ENCODE measurements around the gene PARD6A. TPM values are rescaled to one million over a fixed set of nuclear protein-coding genes. Genes with fewer than 3 reads are reported as not detected.

Gene PARD6A
- total and polyA plus RNA-seq, 2 experiments from 2014 or later: 0.71 to 1.1 TPM

GRCh38 chr16:67665598-67665997, 4.8 kb downstream of the PARD6A start:
- DNase-seq (ENCODE audit: low read depth in 1 of 2, low spot score in 1 of 2): no peak
- Histone ChIP-seq H3K36me3 (no peaks in the 10 kb centered on the region), H3K27ac (no peak overlapping the region), H3K27me3 (peaks cover 32% of the 10 kb centered on the region), H3K4me1 (ENCODE audit: low read depth) (no peaks in the 10 kb centered on the region), H3K4me3 (no peak overlapping the region), H3K9me3 (ENCODE audit: low read depth) (no peaks in the 10 kb centered on the region)
- TF ChIP-seq, protein P1, sequence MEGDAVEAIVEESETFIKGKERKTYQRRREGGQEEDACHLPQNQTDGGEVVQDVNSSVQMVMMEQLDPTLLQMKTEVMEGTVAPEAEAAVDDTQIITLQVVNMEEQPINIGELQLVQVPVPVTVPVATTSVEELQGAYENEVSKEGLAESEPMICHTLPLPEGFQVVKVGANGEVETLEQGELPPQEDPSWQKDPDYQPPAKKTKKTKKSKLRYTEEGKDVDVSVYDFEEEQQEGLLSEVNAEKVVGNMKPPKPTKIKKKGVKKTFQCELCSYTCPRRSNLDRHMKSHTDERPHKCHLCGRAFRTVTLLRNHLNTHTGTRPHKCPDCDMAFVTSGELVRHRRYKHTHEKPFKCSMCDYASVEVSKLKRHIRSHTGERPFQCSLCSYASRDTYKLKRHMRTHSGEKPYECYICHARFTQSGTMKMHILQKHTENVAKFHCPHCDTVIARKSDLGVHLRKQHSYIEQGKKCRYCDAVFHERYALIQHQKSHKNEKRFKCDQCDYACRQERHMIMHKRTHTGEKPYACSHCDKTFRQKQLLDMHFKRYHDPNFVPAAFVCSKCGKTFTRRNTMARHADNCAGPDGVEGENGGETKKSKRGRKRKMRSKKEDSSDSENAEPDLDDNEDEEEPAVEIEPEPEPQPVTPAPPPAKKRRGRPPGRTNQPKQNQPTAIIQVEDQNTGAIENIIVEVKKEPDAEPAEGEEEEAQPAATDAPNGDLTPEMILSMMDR (IDR thresholded peaks at IDR 0.05; ENCODE audit: low read depth, low read length): no peak

DNA sequence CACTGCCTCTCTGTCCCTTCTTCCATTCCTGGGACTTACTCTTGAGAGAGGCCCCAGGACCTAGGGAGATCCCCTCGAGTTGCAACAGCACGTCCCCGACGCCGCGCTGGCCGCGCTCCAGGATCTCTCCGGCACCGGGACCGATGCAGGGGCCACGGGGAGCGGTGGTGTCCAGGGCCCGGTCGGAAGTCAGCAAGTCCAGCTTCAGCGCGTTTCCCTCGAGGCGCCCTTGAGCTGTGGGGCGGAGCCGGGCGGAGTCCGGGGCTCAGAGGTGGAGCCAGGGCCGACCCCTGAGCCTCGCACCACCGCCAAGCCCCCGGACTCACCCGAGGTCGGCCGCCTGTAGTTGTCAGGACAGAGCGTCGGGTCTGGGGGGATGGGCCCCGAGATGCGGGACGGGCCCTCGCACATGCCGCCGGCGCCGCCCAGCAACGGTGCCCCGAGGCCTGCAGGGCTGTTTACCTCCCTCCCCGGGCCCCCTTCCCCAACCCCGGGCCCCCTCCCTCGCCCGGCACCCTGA, 5.3 kb downstream of the PARD6A start:
- H3K27me3 ChIP-seq: peaks cover 37% of the 10 kb centered on the region
- no peaks in the 10 kb centered on the region for H3K9me3 ChIP-seq (ENCODE audit: low read depth)
- no peaks in the 10 kb centered on the region for H3K4me1 ChIP-seq (ENCODE audit: low read depth)
- H3K27ac ChIP-seq: no peak overlapping the region
- peak; percentile 51 to 54 for DNase-seq (ENCODE audit: low read depth in 1 of 2, low spot score in 1 of 2)
- peak overlapping the region; percentile 88 for H3K4me3 ChIP-seq
- no peaks in the 10 kb centered on the region for H3K36me3 ChIP-seq
- TF ChIP-seq, protein P1 (IDR thresholded peaks at IDR 0.05; ENCODE audit: low read depth, low read length): no peak

- peak; percentile 82 to 91 for DNase-seq (ENCODE audit: low read depth in 1 of 2, low spot score in 1 of 2)
- TF ChIP-seq, protein P1 (IDR thresholded peaks at IDR 0.05; ENCODE audit: low read depth, low read length): no peak
- no peaks in the 10 kb centered on the region for H3K36me3 ChIP-seq
- no peaks in the 10 kb centered on the region for H3K9me3 ChIP-seq (ENCODE audit: low read depth)
- H3K4me3 ChIP-seq: peak within 1 kb of the TSS; percentile 88
- H3K27ac ChIP-seq: no peak within 1 kb of the TSS
- no peaks in the 10 kb centered on the region for H3K4me1 ChIP-seq (ENCODE audit: low read depth)
- peaks cover 36% of the 10 kb centered on the region for H3K27me3 ChIP-seq
Observed at GRCh38 chr16:67666559-67667452, 6.0 kb downstream of the PARD6A start, which contains the start of the genes C16orf86 and ENKD1. Gene C16orf86, plus strand, starts transcription at chr16:67666814. Its CDS starts 157 bp downstream, at chr16:67666971. Gene ENKD1, minus strand, starts transcription at chr16:67666750. Its CDS starts 308 bp downstream, at chr16:67666442.

DNA sequence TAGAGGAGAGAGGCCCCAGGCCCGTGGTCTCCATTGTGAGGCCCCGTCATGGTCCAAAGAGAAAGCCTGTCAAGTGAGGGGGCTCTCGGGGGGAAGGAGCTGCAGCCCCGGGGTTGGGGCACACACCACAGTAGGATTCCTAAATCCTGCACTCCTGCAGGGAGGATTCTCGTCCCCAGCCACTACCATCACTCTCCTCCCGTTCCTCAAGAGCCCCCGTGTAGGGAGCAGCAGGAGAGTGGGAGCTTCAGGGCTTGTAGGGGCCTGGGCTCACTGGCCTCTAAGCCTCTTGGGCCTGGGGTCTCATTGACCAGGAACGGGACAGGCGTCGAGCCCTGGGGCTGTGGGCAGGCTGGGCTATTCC, 6.7 kb downstream of the PARD6A start:
- Histone ChIP-seq H3K4me1 (ENCODE audit: low read depth) (no peaks in the 10 kb centered on the region), H3K4me3 (no peak overlapping the region)

GRCh38 chr16:67667817-67668494, 7.2 kb downstream of the PARD6A start:
- TF ChIP-seq, protein P1 (IDR thresholded peaks at IDR 0.05; ENCODE audit: low read depth, low read length): peak; percentile 95
- peak; percentile 85 to 94 for DNase-seq (ENCODE audit: low read depth in 1 of 2, low spot score in 1 of 2)
- no peaks in the 10 kb centered on the region for H3K36me3 ChIP-seq
- no peak overlapping the region for H3K27ac ChIP-seq
- peaks cover 33% of the 10 kb centered on the region for H3K27me3 ChIP-seq
- no peak overlapping the region for H3K4me3 ChIP-seq
- no peaks in the 10 kb centered on the region for H3K4me1 ChIP-seq (ENCODE audit: low read depth)
- H3K9me3 ChIP-seq (ENCODE audit: low read depth): no peaks in the 10 kb centered on the region

More for the DNA sequence above, 6.7 kb downstream of the PARD6A start:
- DNase-seq (ENCODE audit: low read depth in 1 of 2, low spot score in 1 of 2): no peak
- Histone ChIP-seq H3K27me3 (peaks cover 32% of the 10 kb centered on the region), H3K27ac (no peak overlapping the region), H3K36me3 (no peaks in the 10 kb centered on the region), H3K9me3 (ENCODE audit: low read depth) (no peaks in the 10 kb centered on the region)
- TF ChIP-seq, protein P1 (IDR thresholded peaks at IDR 0.05; ENCODE audit: low read depth, low read length): no peak

Data from cardiac muscle cell (in vitro differentiated cells and primary cell).